Muscle of arm (tissue), 12 donors: ENCODE results near the gene IGSF8. TPM values are rescaled to one million over a fixed set of nuclear protein-coding genes. Genes with fewer than 3 reads are reported as not detected.
"Not testable (repeated sequence)": the region's sequence is repeated elsewhere in the genome, so short reads cannot be mapped to it uniquely, and the experiment has no call there.

Experiments used
- DNase-seq: peaks from one replicate; pipeline ENCODE4 v3.0.0-alpha.2; 2013
- polyA plus RNA-seq, 12 donors: library from polyadenylated mRNA; unstranded; fragments of 120-200 nt; gene quantifications; one replicate each; pipeline ENCODE4 v1.2.1, GENCODE V29; 2013; ENCODE audit not compliant: insufficient read length in 12 of 12

The IGSF8 gene
- polyA plus RNA-seq, 12 donors, result 11.1 to 26.7 (median 18.3) TPM; not detected in 1

- peak; percentile 74 for DNase-seq
These were observed 27.9 kb downstream of the IGSF8 start for GRCh38 chr1:160070243-160071163.

GRCh38 chr1:160069460-160070231, 28.8 kb downstream of the IGSF8 start, which contains the start of gene KCNJ10:
TSS of gene KCNJ10 (minus strand) at chr1:160070160. CDS start at chr1:160042532, 27,628 bp downstream.
- DNase-seq, result no peak

GRCh38 chr1:160068225-160068624, 30.2 kb downstream of the IGSF8 start:
- DNase-seq, result no peak

- no peak for DNase-seq
These were observed 31.3 kb downstream of the IGSF8 start for GRCh38 chr1:160066829-160067745.

DNA sequence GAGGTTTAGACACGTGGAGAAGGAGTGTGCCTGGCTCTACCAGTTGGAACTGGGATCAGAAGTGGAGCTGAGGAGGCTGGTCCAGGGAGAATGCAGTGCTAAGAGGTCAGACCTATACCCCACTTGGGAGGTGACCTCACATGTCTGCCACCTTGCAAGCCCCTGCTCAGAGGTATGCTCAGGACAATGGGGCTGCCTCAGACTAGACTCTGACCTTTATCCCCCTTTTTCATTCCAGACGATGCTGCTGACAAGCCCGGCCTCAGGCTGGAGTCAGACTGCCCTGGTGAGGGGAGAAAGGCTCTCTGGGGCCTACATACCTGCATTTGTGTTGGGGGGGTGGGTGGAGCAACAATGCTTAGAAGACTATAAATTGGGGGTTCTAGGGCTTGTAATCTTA, 33.7 kb downstream of the IGSF8 start:
- no peak for DNase-seq

- no peak for DNase-seq
These were observed 34.3 kb downstream of the IGSF8 start for GRCh38 chr1:160064164-160064563.

- DNase-seq, result no peak
These were observed 35.2 kb downstream of the IGSF8 start for GRCh38 chr1:160063176-160063575.

DNA sequence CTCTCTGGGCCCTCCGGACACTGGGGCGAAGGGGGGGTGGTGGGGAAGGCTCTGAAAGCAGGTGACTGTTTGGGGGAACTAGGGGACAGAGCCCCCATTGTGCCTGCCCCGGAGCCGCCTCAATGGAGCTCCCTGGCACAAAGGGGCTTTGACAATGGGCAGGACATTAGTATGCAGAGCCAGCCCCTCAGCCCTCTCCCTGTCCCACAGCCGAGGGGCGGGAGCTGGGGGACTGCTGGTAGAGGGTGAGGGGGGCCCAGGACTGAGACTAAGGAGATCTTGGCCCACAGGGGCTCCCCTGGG, 36.2 kb downstream of the IGSF8 start:
- DNase-seq, result no peak

DNA sequence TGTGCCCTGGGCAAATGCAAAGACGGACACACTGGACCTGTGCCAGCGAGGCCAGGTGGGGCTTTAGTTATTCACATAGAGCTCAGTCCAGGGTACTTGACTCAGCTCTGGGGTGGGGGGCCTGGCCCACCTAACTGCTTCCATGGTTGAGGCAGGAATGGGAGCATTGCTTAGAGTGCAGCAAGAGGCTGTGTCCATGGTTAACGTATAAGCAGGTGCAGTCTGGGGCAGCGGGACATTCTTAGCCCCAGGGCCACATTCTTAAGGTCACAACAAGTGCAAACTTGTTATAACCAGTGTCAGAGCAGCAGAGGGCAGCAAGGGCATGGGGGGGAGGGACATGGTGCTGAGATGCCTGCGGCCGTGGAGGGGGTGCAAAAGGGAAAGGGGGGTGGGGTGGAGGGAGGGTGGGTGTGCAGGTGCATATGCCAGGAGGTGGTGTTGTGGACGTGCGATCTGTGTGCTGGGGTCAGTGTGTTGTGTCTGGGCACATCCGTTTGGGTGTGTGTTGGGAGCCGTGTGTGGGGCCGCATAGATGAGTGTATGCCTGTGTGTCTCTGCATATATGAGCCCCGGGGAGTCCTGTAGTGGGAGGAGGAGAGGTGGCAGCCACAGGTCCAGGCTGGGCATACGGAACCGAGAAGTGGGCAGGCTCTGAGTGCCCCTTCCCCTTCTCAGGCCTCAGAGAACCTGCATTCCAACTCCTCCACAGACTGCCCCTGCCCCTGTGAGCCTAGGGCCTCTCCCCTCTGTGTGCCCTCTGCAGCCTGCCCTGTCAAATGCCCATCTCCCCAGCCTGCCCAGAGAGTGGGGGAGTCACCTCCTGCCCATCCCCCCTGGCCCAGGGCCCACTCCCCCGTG, 36.8 kb downstream of the IGSF8 start:
- DNase-seq, result no peak

GRCh38 chr1:160058087-160058486, 40.3 kb downstream of the IGSF8 start:
- no peak for DNase-seq

GRCh38 chr1:160056648-160057169, 41.7 kb downstream of the IGSF8 start:
- DNase-seq, result no peak

- DNase-seq, result no peak
These were observed 44.7 kb downstream of the IGSF8 start for GRCh38 chr1:160053548-160054365.

DNA sequence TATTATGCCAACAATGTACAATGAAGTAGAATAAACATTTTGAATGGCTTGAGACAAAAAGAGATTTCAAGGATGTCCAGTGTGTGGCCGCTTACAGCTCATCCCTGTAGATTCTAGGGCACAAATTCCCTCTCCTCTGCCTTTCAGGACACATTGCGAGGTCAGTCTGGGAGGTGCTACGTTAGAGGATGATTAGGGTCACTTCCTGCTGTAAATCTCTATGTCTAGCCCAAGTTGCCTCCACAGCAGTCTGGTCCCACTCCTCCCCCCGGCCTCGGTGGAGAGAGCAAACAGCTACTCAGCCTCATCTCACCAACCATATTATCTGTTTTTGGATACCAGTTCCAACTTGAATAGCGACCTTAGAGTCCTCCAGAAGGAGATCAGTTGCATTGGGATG, 45.5 kb downstream of the IGSF8 start:
- no peak for DNase-seq

DNA sequence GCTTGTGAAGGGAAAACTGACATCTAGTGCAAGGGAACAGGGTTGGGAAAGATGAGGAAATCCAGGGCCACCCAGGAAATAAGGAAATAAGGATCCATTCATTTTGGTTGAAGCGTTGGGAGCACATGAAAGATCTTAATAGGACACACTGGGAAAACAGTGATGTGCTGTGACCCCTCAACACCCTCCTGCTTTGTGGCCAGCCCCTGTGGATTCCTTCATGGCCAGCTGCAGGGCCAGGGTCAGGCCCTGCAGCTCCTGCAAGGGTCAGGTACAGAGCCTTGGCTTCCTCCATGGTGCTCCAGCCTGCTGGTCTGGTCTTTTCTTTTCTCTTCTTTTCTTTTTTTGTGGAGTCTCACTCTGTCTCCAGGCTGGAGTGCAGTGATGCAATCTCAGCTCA, 47.8 kb downstream of the IGSF8 start:
- no peak for DNase-seq

GRCh38 chr1:160050182-160050581, 48.2 kb downstream of the IGSF8 start:
- not testable (repeated sequence) for DNase-seq

DNA sequence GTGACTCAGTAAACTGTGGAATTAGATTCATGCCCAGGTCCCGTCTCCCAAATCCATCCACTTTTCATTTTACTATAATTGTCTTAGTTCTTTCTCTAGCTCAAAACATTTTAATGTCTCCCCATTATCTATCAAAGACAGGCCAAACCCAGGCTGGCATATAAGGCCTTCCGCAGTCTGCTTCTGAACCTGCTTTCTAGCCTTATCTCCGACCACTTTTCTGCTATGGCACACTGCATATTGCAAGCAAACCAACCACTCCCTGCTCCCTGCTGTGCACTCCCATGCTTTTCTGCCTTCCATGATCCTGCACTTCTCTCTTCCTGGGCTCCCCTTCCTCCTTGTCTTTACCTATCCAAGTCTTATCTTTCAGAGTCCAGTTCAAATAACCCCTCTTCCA, 49.3 kb downstream of the IGSF8 start:
- DNase-seq, result no peak

GRCh38 chr1:160048335-160048734, 50.1 kb downstream of the IGSF8 start:
- DNase-seq, result no peak

DNA sequence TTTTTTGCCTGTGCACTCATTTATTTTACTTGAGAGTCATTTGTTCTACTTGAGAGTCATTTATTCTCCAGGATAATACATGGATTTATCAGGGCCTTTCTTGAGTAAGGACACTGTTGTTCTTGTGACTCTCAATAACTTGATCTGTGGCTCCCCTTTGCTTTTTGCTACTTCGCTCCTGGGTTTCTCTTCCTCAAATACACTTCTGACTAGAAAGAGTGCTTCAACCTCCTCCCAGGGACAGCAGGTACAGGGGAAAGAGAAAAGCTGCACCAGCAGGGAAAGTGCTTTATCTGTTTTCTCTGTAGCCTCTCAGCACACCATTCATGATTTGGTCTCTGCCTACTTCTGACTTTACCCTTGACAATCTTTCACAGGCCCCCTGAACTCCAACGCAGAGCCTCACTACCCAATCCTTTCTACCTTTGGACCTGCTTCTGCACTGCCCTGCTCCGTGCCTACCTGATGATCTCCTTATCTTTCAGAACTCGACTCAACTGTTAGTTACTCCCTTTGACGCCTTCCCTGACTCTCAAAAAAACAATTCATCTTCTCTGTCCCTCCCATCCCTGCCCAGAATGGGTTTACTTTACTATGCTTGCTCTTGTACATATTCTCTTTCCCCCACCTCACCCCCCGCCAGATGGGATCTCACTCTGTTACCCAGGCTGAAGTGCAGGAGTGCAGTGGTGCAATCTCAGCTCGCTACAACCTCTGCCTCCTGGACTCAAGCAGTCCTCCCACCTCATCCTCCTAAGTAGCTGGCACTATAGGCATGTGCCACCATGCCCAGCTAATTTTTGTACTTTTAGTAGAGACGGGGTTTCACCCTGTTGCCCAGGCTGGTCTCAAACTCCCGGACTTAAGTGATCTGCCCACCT, 51.1 kb downstream of the IGSF8 start:
- no peak for DNase-seq
